Fibroblast of lung (primary cell): ENCODE measurements around the gene STRA6. TPM values are rescaled to one million over a fixed set of nuclear protein-coding genes. Genes with fewer than 3 reads are reported as not detected.

Experiments used
- DNase-seq, 2 donors: peaks; one replicate each; pipeline versions ENCODE4 v3.0.0 to v3.0.0-alpha.2; 2010; ENCODE audit warnings: low read depth in 2 of 2
- H2AFZ ChIP-seq: 2 replicates; pipeline ENCODE4 v1.5.1; 2012; ENCODE audit warnings: low read length, control low read depth, inconsistent platforms
- H3K27ac ChIP-seq: 2 replicates; pipeline ENCODE4 v1.5.1; 2011; ENCODE audit warnings: low read length, control low read depth; ENCODE audit not compliant: insufficient read depth
- H3K27me3 ChIP-seq: 2 replicates; pipeline ENCODE4 v1.5.1; 2011; ENCODE audit warnings: mild to moderate bottlenecking, low read length; ENCODE audit not compliant: control insufficient read depth, insufficient read depth
- H3K36me3 ChIP-seq: 2 replicates; pipeline ENCODE4 v1.5.1; 2011; ENCODE audit warnings: low read length; ENCODE audit not compliant: control insufficient read depth, insufficient read depth
- H3K4me1 ChIP-seq: 2 replicates; pipeline ENCODE4 v1.5.1; 2011; ENCODE audit warnings: low read length; ENCODE audit not compliant: control insufficient read depth, insufficient read depth; ENCODE audit errors: extremely low read depth
- H3K4me2 ChIP-seq: 2 replicates; pipeline ENCODE4 v1.5.1; 2011; ENCODE audit warnings: low read length, control low read depth; ENCODE audit not compliant: insufficient read depth; ENCODE audit errors: extremely low read depth
- H3K4me3 ChIP-seq, 4 experiments: fragments of 200-600 bp in 1 of 4; sonication (generic) in 1 of 4; replicated peaks in 1 of 4; 2 replicates each; pipeline ENCODE4 v1.5.1; 2011 to 2016; ENCODE audit warnings: low read length in 4 of 4, low read depth in 3 of 4, mild to moderate bottlenecking in 3 of 4, control low read depth in 2 of 4, inconsistent platforms in 1 of 4, mixed read lengths in 1 of 4; ENCODE audit not compliant: insufficient read depth in 1 of 4; ENCODE audit errors: control extremely low read depth in 1 of 4
- H3K79me2 ChIP-seq: 2 replicates; pipeline ENCODE4 v1.5.1; 2012; ENCODE audit warnings: mild to moderate bottlenecking, low read length, inconsistent platforms; ENCODE audit not compliant: control insufficient read depth, insufficient read depth
- H3K9ac ChIP-seq: 2 replicates; pipeline ENCODE4 v1.5.1; 2011; ENCODE audit warnings: mild to moderate bottlenecking, low read length, control low read depth; ENCODE audit not compliant: insufficient read depth
- H3K9me3 ChIP-seq: 2 replicates; pipeline ENCODE4 v1.5.1; 2012; ENCODE audit warnings: low read depth, low read length; ENCODE audit not compliant: control insufficient read depth, insufficient read depth
- H4K20me1 ChIP-seq: 2 replicates; pipeline ENCODE4 v1.5.1; 2011; ENCODE audit warnings: low read length; ENCODE audit not compliant: control insufficient read depth, insufficient read depth; ENCODE audit errors: extremely low read depth
- CTCF ChIP-seq, 2 donors: IDR thresholded peaks in 1 of 2; conservative IDR thresholded peaks in 1 of 2; 1 replicate in 1 of 2; 2 replicates in 1 of 2; pipeline ENCODE4 v1.5.1; 2011 to 2012; ENCODE audit warnings: low read length in 2 of 2, control low read depth in 1 of 2, inconsistent platforms in 1 of 2, low read depth in 1 of 2, mild to moderate bottlenecking in 1 of 2
- EZH2 ChIP-seq: IDR thresholded peaks from 2 replicates; pipeline ENCODE4 v1.5.1; 2012; ENCODE audit warnings: low read length, control low read depth, mild to moderate bottlenecking; ENCODE audit errors: missing control alignments
- polyA plus RNA-seq, 2 donors: library from polyadenylated mRNA; depleted of rRNA in 1 of 2; stranded (reverse) in 1 of 2; unstranded in 1 of 2; fragments of >200 nt; gene quantifications; 2 replicates each; pipeline ENCODE4 v1.2.1, GENCODE V29; 2011 to 2012; ENCODE audit warnings: missing spikeins in 1 of 2
- total RNA-seq: library from RNA; depleted of rRNA; stranded (reverse); fragments of >200 nt; gene quantifications from 2 replicates; pipeline ENCODE4 v1.2.1, GENCODE V29; 2014

Gene STRA6
- total and polyA plus RNA-seq, 2 donors (not counting 1 experiment from before 2014, with no cell fraction given) = 0.17 TPM; not detected in 1

- H3K27ac ChIP-seq = no peak overlapping the region
- H3K4me3 ChIP-seq = no peak overlapping the region
- H4K20me1 ChIP-seq = no peaks in the 10 kb centered on the region
- H3K9me3 ChIP-seq = no peaks in the 10 kb centered on the region
- no peak overlapping the region for H2AFZ ChIP-seq
- no peak overlapping the region for H3K4me2 ChIP-seq
- H3K79me2 ChIP-seq = no peaks in the 10 kb centered on the region
- no peak overlapping the region for H3K9ac ChIP-seq
- H3K27me3 ChIP-seq = peaks cover 16% of the 10 kb centered on the region
- DNase-seq = no peak
- no peak for TF ChIP-seq CTCF (conservative IDR thresholded peaks at IDR 0.05 in 1 of 2, IDR thresholded peaks at IDR 0.05 in 1 of 2; ENCODE audit: low read depth in 1 of 2, low read length in 2 of 2)
- TF ChIP-seq EZH2 = no peak
- H3K4me1 ChIP-seq = no peaks in the 10 kb centered on the region
- H3K36me3 ChIP-seq = no peaks in the 10 kb centered on the region
These were observed 30.8 kb upstream of the STRA6 start for GRCh38 chr15:74233373-74233772.

GRCh38 chr15:74231475-74231874, 28.9 kb upstream of the STRA6 start:
- H4K20me1 ChIP-seq = no peaks in the 10 kb centered on the region
- peaks cover 34% of the 10 kb centered on the region for H3K27me3 ChIP-seq
- no peak overlapping the region for H2AFZ ChIP-seq
- no peaks in the 10 kb centered on the region for H3K4me1 ChIP-seq
- DNase-seq = no peak
- no peak overlapping the region for H3K4me2 ChIP-seq
- no peak overlapping the region for H3K27ac ChIP-seq
- H3K9ac ChIP-seq = no peak overlapping the region
- no peak overlapping the region for H3K4me3 ChIP-seq
- TF ChIP-seq EZH2 (no peak), CTCF (conservative IDR thresholded peaks at IDR 0.05 in 1 of 2, IDR thresholded peaks at IDR 0.05 in 1 of 2; ENCODE audit: low read depth in 1 of 2, low read length in 2 of 2) (no peak)
- no peaks in the 10 kb centered on the region for H3K79me2 ChIP-seq
- H3K36me3 ChIP-seq = no peaks in the 10 kb centered on the region
- H3K9me3 ChIP-seq = no peaks in the 10 kb centered on the region

- Histone ChIP-seq H3K4me1 (no peaks in the 10 kb centered on the region), H3K27ac (no peak overlapping the region), H3K9me3 (no peaks in the 10 kb centered on the region), H2AFZ (no peak overlapping the region), H3K4me3 (no peak overlapping the region), H3K9ac (no peak overlapping the region), H3K79me2 (no peaks in the 10 kb centered on the region), H3K36me3 (no peaks in the 10 kb centered on the region), H3K27me3 (peaks cover 31% of the 10 kb centered on the region), H4K20me1 (no peaks in the 10 kb centered on the region), H3K4me2 (no peak overlapping the region)
- DNase-seq = no peak
- TF ChIP-seq CTCF (conservative IDR thresholded peaks at IDR 0.05 in 1 of 2, IDR thresholded peaks at IDR 0.05 in 1 of 2; ENCODE audit: low read depth in 1 of 2, low read length in 2 of 2) = no peak
- no peak for TF ChIP-seq EZH2
These were observed 27.1 kb upstream of the STRA6 start for GRCh38 chr15:74229686-74230085.
